Subcutaneous abdominal adipose tissue (tissue), 5 donors: ENCODE results near the gene KCTD11.
A peak's percentile ranks its signal among the peaks of the same experiment; 100 is the strongest.

Experiments
- H3K27ac ChIP-seq: one replicate; pipeline ENCODE4 v1.7.0; 2013; ENCODE audit warnings: low read depth, mild to moderate bottlenecking, inconsistent platforms, low read length, moderate library complexity
- H3K27me3 ChIP-seq, 5 donors: one replicate each; pipeline ENCODE4 v1.7.0; 2013; ENCODE audit warnings: low read length in 5 of 5, inconsistent platforms in 1 of 5; ENCODE audit not compliant: control insufficient read depth in 5 of 5, insufficient read depth in 4 of 5
- H3K36me3 ChIP-seq, 5 donors: one replicate each; pipeline ENCODE4 v1.7.0; 2013; ENCODE audit warnings: low read length in 5 of 5; ENCODE audit not compliant: control insufficient read depth in 5 of 5, insufficient read depth in 5 of 5
- H3K4me1 ChIP-seq, 5 donors: one replicate each; pipeline ENCODE4 v1.7.0; 2013; ENCODE audit warnings: low read length in 5 of 5, mild to moderate bottlenecking in 3 of 5, moderate library complexity in 1 of 5; ENCODE audit not compliant: control insufficient read depth in 5 of 5, insufficient read depth in 5 of 5
- H3K4me3 ChIP-seq, 5 donors: one replicate each; pipeline ENCODE4 v1.7.0; 2013; ENCODE audit warnings: low read length in 5 of 5, low read depth in 1 of 5
- H3K9ac ChIP-seq, 5 donors: one replicate each; pipeline ENCODE4 v1.7.0; 2013; ENCODE audit warnings: low read length in 5 of 5, mild to moderate bottlenecking in 4 of 5, moderate library complexity in 3 of 5
- H3K9me3 ChIP-seq, 5 donors: one replicate each; pipeline ENCODE4 v1.7.0; 2013; ENCODE audit warnings: low read length in 5 of 5; ENCODE audit not compliant: control insufficient read depth in 5 of 5
- donor health status: healthy.
- donor health status: healthy.
- donor health status: healthy.
- donor health status: healthy.
- donor health status: healthy.

KCTD11 gene

GRCh38 chr17:7351665-7352502, at the start of gene KCTD11:
TSS of gene KCTD11 (plus strand) at chr17:7352162.
- H3K4me1 ChIP-seq = peaks cover 3 to 63% (median 56%) of the 10 kb centered on the region in 5 donors
- peak within 1 kb of the TSS; percentile 84 to 92 (median 87) for H3K9ac ChIP-seq
- H3K9me3 ChIP-seq = no peaks in the 10 kb centered on the region
- H3K27me3 ChIP-seq = no peaks in the 10 kb centered on the region
- no peaks in the 10 kb centered on the region for H3K36me3 ChIP-seq
- peak within 1 kb of the TSS; percentile 76 to 87 (median 79) for H3K4me3 ChIP-seq
- peak within 1 kb of the TSS; percentile 98 for H3K27ac ChIP-seq

GRCh38 chr17:7304179-7304578, 47.8 kb upstream of the KCTD11 start:
- Histone ChIP-seq H3K27me3 (no peaks in the 10 kb centered on the region), H3K9me3 (no peaks in the 10 kb centered on the region), H3K9ac (no peak overlapping the region), H3K27ac (no peak overlapping the region), H3K4me1 (peaks cover 7 to 19% (median 11%) of the 10 kb centered on the region in 5 donors), H3K4me3 (no peak overlapping the region), H3K36me3 (no peaks in the 10 kb centered on the region)

GRCh38 chr17:7306911-7307685, 44.9 kb upstream of the KCTD11 start, which contains the start of gene EIF5A:
TSS of gene EIF5A (plus strand) at chr17:7307628. CDS start at chr17:7309636, 2,008 bp downstream.
- Histone ChIP-seq H3K27ac (peak within 1 kb of the TSS; percentile 98), H3K4me1 (peaks cover 14 to 36% (median 22%) of the 10 kb centered on the region in 5 donors), H3K4me3 (peak within 1 kb of the TSS; percentile 78 to 93 (median 84)), H3K27me3 (no peaks in the 10 kb centered on the region), H3K36me3 (peaks cover 7 to 28% (median 24%) of the 10 kb centered on the region in 5 donors), H3K9ac (peak within 1 kb of the TSS; percentile 84 to 99 (median 91)), H3K9me3 (no peaks in the 10 kb centered on the region)

- H3K27me3 ChIP-seq = no peaks in the 10 kb centered on the region
- peaks cover 14 to 36% (median 24%) of the 10 kb centered on the region in 5 donors for H3K4me1 ChIP-seq
- peak overlapping the region; percentile 98 for H3K27ac ChIP-seq
- no peaks in the 10 kb centered on the region for H3K9me3 ChIP-seq
- peak overlapping the region; percentile 74 to 93 (median 79) for H3K4me3 ChIP-seq
- H3K36me3 ChIP-seq = peaks cover 7 to 37% (median 32%) of the 10 kb centered on the region in 5 donors
- peak overlapping the region; percentile 78 to 99 (median 91) for H3K9ac ChIP-seq
Observed at GRCh38 chr17:7307686-7308624, 44.0 kb upstream of the KCTD11 start.

- H3K4me3 ChIP-seq = peak overlapping the region; percentile 74 to 93 (median 79)
- H3K36me3 ChIP-seq = peaks cover 7 to 45% (median 41%) of the 10 kb centered on the region in 5 donors
- peak overlapping the region; percentile 98 for H3K27ac ChIP-seq
- no peaks in the 10 kb centered on the region for H3K9me3 ChIP-seq
- no peaks in the 10 kb centered on the region for H3K27me3 ChIP-seq
- peak overlapping the region; percentile 78 to 99 (median 91) for H3K9ac ChIP-seq
- H3K4me1 ChIP-seq = peaks cover 14 to 45% (median 32%) of the 10 kb centered on the region in 5 donors
Observed at GRCh38 chr17:7308625-7309433, 43.1 kb upstream of the KCTD11 start.

- Histone ChIP-seq H3K27ac (peak overlapping the region; percentile 98), H3K36me3 (peaks cover 7 to 49% (median 45%) of the 10 kb centered on the region in 5 donors), H3K9ac (peak overlapping the region in 3 of 5 donors; percentile 78 to 99 (median 89)), H3K4me3 (peak overlapping the region in 4 of 5 donors; percentile 74 to 93 (median 80)), H3K4me1 (peaks cover 14 to 53% (median 40%) of the 10 kb centered on the region in 5 donors), H3K27me3 (no peaks in the 10 kb centered on the region), H3K9me3 (no peaks in the 10 kb centered on the region)
Observed at GRCh38 chr17:7309628-7310027, 42.3 kb upstream of the KCTD11 start.

GRCh38 chr17:7311110-7311705, 40.8 kb upstream of the KCTD11 start:
- Histone ChIP-seq H3K27me3 (no peaks in the 10 kb centered on the region), H3K4me1 (peaks cover 17 to 63% (median 51%) of the 10 kb centered on the region in 5 donors), H3K27ac (no peak overlapping the region), H3K9ac (no peak overlapping the region), H3K36me3 (peaks cover 7 to 49% (median 45%) of the 10 kb centered on the region in 5 donors), H3K9me3 (no peaks in the 10 kb centered on the region), H3K4me3 (no peak overlapping the region)

- peaks cover 15 to 60% (median 47%) of the 10 kb centered on the region in 5 donors for H3K4me1 ChIP-seq
- peaks cover 7 to 56% (median 51%) of the 10 kb centered on the region in 5 donors for H3K36me3 ChIP-seq
- H3K9me3 ChIP-seq = no peaks in the 10 kb centered on the region
- no peak overlapping the region for H3K9ac ChIP-seq
- no peak overlapping the region for H3K27ac ChIP-seq
- no peak overlapping the region for H3K4me3 ChIP-seq
- no peaks in the 10 kb centered on the region for H3K27me3 ChIP-seq
Observed at GRCh38 chr17:7312432-7313087, 39.4 kb upstream of the KCTD11 start.
